Lower leg skin (tissue), 4 donors: Measurements from ENCODE around the gene PATZ1. TPM values are rescaled to one million over a fixed set of nuclear protein-coding genes. Genes with fewer than 3 reads are reported as not detected.

Experiments
- DNase-seq, 2 donors: peaks; one replicate each; pipeline ENCODE4 v3.0.0-alpha.2; 2019; ENCODE audit warnings: low spot score in 2 of 2
- H3K4me3 ChIP-seq: fragments of 200-600 bp; sonication (generic); 2 replicates; pipeline ENCODE4 v1.5.1; 2017; ENCODE audit warnings: mild to moderate bottlenecking, low read depth; ENCODE audit not compliant: poor library complexity, severe bottlenecking
- CTCF ChIP-seq, 3 donors: fragments of 450-650 bp; IDR thresholded peaks; one replicate each; pipeline ENCODE4 v1.5.1; 2016; ENCODE audit warnings: antibody characterized with exemption in 3 of 3, mild to moderate bottlenecking in 3 of 3, moderate library complexity in 2 of 3
- POLR2A ChIP-seq, 2 donors: fragments of 450-650 bp; IDR thresholded peaks; one replicate each; pipeline ENCODE4 v1.6.1; 2016 to 2017; ENCODE audit warnings: antibody characterized with exemption in 2 of 2, mild to moderate bottlenecking in 1 of 2, moderate library complexity in 1 of 2
- WGBS, 2 donors: methylation state at CpG; one replicate each; pipeline ENCODE4 v1.1.5; 2018; 5-methylcytosine and 5-hydroxymethylcytosine counted together
- intact Hi-C: fragments of 100-400 bp; cut with DNase I; formaldehyde crosslinking; loops from one replicate; pipeline ENCODE4 v1.15.0; 2023; ENCODE audit warnings: low total_unique reads
- total RNA-seq, 4 donors: library from RNA; depleted of rRNA; stranded (reverse); fragments of >200 nt; gene quantifications; one replicate each; pipeline ENCODE4 v1.1.0, GENCODE V29; 2016

The PATZ1 gene
- total RNA-seq, 4 donors from 2014 or later: 10.5 to 17.0 (median 13.0) TPM

GRCh38 chr22:31333641-31334040, 12.5 kb downstream of the PATZ1 start:
- TF ChIP-seq CTCF (IDR thresholded peaks at IDR 0.05) (no peak), POLR2A (IDR thresholded peaks at IDR 0.05) (no peak)
- no peak overlapping the region for H3K4me3 ChIP-seq
- intact Hi-C loops: no loop called here
- 52 to 76% methylated on average over 2 of the region's 2 CpGs for WGBS, 2 donors
- no peak for DNase-seq

- no peak overlapping the region for H3K4me3 ChIP-seq
- TF ChIP-seq POLR2A (IDR thresholded peaks at IDR 0.05) (no peak), CTCF (IDR thresholded peaks at IDR 0.05) (no peak)
- 76 to 87% methylated on average over 1 of the region's 1 CpG for WGBS, 2 donors
- intact Hi-C loops: no loop called here
- DNase-seq: no peak
These were observed 13.3 kb downstream of the PATZ1 start for GRCh38 chr22:31332886-31333285.

GRCh38 chr22:31332010-31332409, 14.1 kb downstream of the PATZ1 start:
- no peak for TF ChIP-seq CTCF (IDR thresholded peaks at IDR 0.05)
- no peak for TF ChIP-seq POLR2A (IDR thresholded peaks at IDR 0.05)
- no peak for DNase-seq
- no peak overlapping the region for H3K4me3 ChIP-seq
- WGBS, 2 donors: 94 to 95% methylated on average over 8 of the region's 8 CpGs
- intact Hi-C loops: no loop called here

GRCh38 chr22:31329453-31330215, 16.5 kb downstream of the PATZ1 start:
- WGBS, 2 donors: 76 to 87% methylated on average over 9 of the region's 9 CpGs
- intact Hi-C loops: loop anchor here (2.0 kb wide), 1 partner anchor 37 kb away; no protein-coding TSS in a partner anchor

GRCh38 chr22:31329029-31329428, 17.1 kb downstream of the PATZ1 start:
- no peak for DNase-seq
- intact Hi-C loops: no loop called here
- WGBS, 2 donors: 75% methylated on average over 4 of the region's 4 CpGs
- no peak for TF ChIP-seq POLR2A (IDR thresholded peaks at IDR 0.05)
- no peak for TF ChIP-seq CTCF (IDR thresholded peaks at IDR 0.05)
- H3K4me3 ChIP-seq: no peak overlapping the region

More at GRCh38 chr22:31329453-31330215, 16.5 kb downstream of the PATZ1 start:
- DNase-seq: no peak
- TF ChIP-seq POLR2A (IDR thresholded peaks at IDR 0.05) (no peak), CTCF (IDR thresholded peaks at IDR 0.05) (no peak)
- no peak overlapping the region for H3K4me3 ChIP-seq
